C4-2B (cell line): ENCODE measurements around the gene JAKMIP1.
A peak's percentile ranks its signal among the peaks of the same experiment; 100 is the strongest.

Source experiments
- H3K27ac ChIP-seq: fragments of 450-650 bp; 2 replicates; pipeline ENCODE4 v1.5.1; 2017
- ZFX ChIP-seq: fragments of 450-650 bp; IDR thresholded peaks from 2 replicates; pipeline ENCODE4 v1.6.1; 2017
- TF ChIP-seq, protein P1 (sequence below): fragments of 450-650 bp; conservative IDR thresholded peaks from 2 replicates; pipeline ENCODE4 v1.5.1; 2017; ENCODE audit warnings: mild to moderate bottlenecking

The JAKMIP1 gene

DNA sequence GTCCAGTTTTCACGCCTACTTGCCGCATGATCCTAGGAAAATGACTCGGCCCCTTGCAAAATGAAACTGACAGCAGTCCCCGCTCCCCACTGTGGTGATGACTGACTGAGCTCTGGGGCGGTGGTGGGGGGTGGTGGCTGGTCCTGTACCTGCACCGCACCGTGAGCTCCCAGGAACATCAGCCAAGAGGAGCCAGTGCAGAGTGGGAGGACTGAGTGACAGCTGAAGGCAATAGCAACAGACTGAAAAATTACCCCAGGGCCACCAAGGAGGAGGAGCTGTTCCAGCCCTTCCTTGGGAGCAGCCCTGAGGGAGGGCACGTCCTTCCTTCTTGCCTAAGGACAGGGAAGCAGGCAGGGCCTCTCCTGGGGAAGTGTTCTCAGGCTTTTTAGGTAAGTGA lies 179.7 kb downstream of the JAKMIP1 start:
- TF ChIP-seq, protein P1, sequence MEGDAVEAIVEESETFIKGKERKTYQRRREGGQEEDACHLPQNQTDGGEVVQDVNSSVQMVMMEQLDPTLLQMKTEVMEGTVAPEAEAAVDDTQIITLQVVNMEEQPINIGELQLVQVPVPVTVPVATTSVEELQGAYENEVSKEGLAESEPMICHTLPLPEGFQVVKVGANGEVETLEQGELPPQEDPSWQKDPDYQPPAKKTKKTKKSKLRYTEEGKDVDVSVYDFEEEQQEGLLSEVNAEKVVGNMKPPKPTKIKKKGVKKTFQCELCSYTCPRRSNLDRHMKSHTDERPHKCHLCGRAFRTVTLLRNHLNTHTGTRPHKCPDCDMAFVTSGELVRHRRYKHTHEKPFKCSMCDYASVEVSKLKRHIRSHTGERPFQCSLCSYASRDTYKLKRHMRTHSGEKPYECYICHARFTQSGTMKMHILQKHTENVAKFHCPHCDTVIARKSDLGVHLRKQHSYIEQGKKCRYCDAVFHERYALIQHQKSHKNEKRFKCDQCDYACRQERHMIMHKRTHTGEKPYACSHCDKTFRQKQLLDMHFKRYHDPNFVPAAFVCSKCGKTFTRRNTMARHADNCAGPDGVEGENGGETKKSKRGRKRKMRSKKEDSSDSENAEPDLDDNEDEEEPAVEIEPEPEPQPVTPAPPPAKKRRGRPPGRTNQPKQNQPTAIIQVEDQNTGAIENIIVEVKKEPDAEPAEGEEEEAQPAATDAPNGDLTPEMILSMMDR: no peak
- no peak for TF ChIP-seq ZFX

DNA sequence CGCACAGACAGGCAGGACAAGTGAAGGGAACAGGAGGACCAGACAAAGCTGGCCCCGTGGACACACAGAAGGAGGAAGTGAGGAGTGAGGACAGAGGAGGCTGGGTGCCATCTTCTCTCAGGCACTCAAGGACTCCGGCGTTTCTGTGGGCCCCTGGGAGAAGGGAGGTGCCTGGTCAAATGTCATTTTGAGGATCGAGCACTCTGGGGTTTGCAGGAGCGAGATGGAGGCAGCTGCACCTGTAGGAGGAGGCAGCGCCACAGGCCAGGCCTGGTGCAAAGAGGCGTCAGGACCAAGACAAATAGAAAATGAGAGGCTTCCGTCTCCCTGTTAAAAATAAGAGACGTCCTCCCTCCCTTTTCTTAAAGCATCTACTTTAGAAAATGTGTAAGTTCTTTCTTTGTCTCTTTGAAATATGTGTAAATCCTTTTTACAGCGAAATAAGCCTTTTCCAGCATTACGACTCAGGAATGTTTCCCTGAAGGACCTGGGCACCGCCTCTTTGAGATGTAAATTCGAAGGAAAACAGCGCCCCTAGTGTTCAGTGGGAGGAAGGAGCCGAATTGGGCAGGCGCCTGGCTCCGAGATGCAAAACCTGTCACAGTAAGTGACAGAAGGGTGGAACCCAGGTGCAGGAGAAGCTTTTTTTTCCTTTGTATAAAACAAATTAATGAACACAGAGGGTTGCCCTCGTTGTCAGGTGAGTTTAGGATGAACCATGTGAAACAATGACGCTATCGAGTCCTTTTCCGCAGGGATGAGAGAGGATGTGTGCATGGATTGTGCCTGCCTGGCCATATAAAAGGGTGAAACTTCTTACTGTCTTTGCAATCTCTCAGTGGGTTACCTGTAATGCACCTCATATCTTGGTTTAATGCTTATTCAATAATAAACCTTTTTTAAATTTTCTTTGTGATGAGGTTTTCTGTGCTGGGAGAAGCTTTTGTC lies 180.8 kb downstream of the JAKMIP1 start:
- H3K27ac ChIP-seq: no peak overlapping the region
- TF ChIP-seq, protein P1: peak; percentile 91
- no peak for TF ChIP-seq ZFX

More for the DNA sequence above, 179.7 kb downstream of the JAKMIP1 start:
- H3K27ac ChIP-seq: no peak overlapping the region

DNA sequence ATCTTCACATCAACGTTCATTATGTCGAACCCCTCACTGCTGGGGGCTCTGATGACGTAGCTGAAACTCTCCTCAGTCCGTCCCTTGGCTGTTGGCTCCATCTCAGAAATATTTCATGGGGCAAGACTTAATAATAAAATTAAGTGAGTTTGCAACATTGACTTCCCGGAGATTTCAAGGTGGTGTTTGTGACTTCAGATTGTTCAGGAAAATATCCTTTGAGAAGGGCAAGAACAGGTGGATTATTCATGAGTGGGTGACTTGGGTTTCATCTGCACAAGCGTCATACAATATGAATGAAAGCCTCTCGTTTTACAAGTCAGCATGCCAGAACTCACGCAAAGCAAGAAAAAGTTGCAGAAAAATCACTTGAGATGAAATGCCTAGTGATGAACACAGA lies 182.0 kb downstream of the JAKMIP1 start, which contains the start of gene C4orf50:
Gene C4orf50, minus strand, starts transcription at position 101 of the 400 bp plus-strand sequence.
- TF ChIP-seq, protein P1: no peak
- TF ChIP-seq ZFX: no peak
- H3K27ac ChIP-seq: no peak within 1 kb of the TSS

DNA sequence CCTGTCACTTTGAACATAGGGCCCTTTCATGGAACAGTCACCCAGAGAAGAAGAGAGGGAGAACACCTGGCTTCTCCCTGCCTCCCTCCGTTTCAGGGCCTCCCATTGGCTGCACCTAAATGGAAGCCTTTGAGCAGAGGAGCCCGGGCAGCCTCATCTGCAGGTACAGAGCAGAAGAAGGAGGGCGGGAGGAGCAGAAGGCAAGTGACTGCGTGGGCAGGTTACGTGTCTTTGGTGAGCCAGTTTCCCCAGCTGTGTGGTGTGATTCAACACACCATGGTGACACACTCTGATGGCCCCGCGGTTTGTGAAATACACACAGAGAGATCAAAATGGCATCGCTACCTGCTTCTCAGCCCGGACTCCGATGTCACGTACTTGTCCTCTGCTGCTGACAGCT lies 182.5 kb downstream of the JAKMIP1 start:
- no peak overlapping the region for H3K27ac ChIP-seq
- TF ChIP-seq, protein P1: no peak
- no peak for TF ChIP-seq ZFX

DNA sequence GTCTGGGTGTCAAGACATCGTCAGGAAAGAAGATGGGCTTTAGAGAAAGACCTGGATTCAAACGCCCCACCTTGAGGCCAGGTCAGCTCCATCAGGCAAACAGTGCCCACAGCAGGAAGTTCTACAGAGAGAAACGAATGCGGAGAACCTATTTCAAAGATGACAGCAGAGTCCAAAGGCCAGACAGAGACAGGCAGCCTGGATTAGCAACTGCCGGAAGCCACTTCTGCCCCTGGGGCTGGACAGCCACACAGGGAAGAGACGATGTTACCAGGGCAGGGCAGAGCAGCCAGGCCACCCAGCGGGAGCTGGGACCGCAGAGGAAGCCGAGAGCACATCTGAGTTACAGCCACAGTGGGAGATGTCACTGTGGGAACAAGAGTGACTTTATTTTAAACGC lies 183.3 kb downstream of the JAKMIP1 start:
- H3K27ac ChIP-seq: no peak overlapping the region
- no peak for TF ChIP-seq ZFX
- TF ChIP-seq, protein P1: no peak

DNA sequence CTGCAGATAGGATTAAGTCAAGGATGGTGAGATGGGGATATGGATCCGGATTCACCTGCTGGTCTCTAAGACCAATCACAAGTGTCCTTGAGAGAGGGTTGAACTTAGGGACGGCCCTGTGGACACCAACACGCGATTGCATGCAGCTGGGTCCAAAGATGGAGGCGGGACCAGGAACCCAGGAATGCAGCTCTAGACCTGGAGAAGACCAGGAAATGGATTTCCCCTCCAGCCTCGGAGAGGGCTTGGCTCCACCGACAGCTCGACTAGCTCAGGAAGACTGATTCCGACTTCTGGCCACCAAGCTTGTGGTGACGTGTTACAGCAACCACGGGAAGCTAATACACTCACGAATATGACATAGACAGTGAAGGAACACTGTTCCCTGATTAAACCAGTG lies 186.8 kb downstream of the JAKMIP1 start:
- no peak for TF ChIP-seq ZFX
- TF ChIP-seq, protein P1: no peak
- H3K27ac ChIP-seq: no peak overlapping the region

DNA sequence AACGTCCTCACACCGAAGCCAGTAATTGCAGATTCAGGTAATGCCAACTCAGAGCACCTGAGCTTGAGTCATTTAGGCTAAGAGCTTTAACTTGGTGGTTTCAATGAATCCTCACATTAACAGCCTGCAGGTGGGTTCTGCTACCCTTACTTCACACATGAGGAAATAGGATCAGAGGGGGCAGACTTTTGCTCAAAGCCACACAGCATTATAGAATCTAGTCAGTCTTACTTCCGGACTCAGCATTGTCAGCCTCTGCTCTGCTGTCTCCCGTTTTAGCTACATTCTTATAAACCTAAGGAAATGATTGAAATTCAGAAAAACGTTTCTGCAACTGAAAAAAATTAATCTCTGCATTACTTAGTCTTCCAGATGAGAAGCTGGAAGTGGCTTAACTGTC lies 188.1 kb downstream of the JAKMIP1 start:
- TF ChIP-seq, protein P1: no peak
- no peak for TF ChIP-seq ZFX
- H3K27ac ChIP-seq: no peak overlapping the region
